Stimulated activated CD8-positive, alpha-beta memory T cell treated with anti-CD3 and anti-CD28 coated beads, Interleukin-12 subunit alpha, Interleukin-12 subunit beta, amount 100 ng/mL, for 1 hour (primary cell): Measurements from ENCODE around the gene NOS1AP.

Experiments used
- DNase-seq: peaks from one replicate; pipeline ENCODE4 v3.0.0-alpha.2; 2020; ENCODE audit warnings: low read depth

NOS1AP gene

GRCh38 chr1:162300057-162300917 is 230.8 kb downstream of the NOS1AP start:
- DNase-seq = no peak

- DNase-seq = no peak
Measured at GRCh38 chr1:162301696-162302095, 232.2 kb downstream of the NOS1AP start.

- DNase-seq = no peak
Measured at GRCh38 chr1:162302306-162303003, 233.0 kb downstream of the NOS1AP start.

GRCh38 chr1:162303004-162303344 is 233.5 kb downstream of the NOS1AP start:
- no peak for DNase-seq

GRCh38 chr1:162304736-162305135 is 235.2 kb downstream of the NOS1AP start:
- DNase-seq = no peak

GRCh38 chr1:162305969-162306368 is 236.5 kb downstream of the NOS1AP start:
- DNase-seq = no peak

GRCh38 chr1:162310337-162310736 is 240.8 kb downstream of the NOS1AP start:
- no peak for DNase-seq

- DNase-seq = no peak
Measured at GRCh38 chr1:162314206-162314605, 244.7 kb downstream of the NOS1AP start.

GRCh38 chr1:162315673-162316072 is 246.2 kb downstream of the NOS1AP start:
- DNase-seq = no peak

GRCh38 chr1:162316187-162316586 is 246.7 kb downstream of the NOS1AP start:
- DNase-seq = no peak

GRCh38 chr1:162317621-162318020 is 248.1 kb downstream of the NOS1AP start:
- no peak for DNase-seq

GRCh38 chr1:162319493-162320175 is 250.1 kb downstream of the NOS1AP start:
- DNase-seq = no peak

GRCh38 chr1:162321809-162322422 is 252.4 kb downstream of the NOS1AP start:
- DNase-seq = no peak

- no peak for DNase-seq
Measured at GRCh38 chr1:162323023-162323422, 253.5 kb downstream of the NOS1AP start.

- DNase-seq = no peak
Measured at GRCh38 chr1:162324396-162324795, 254.9 kb downstream of the NOS1AP start.

- DNase-seq = no peak
Measured at GRCh38 chr1:162326559-162326958, 257.1 kb downstream of the NOS1AP start.

GRCh38 chr1:162327144-162327787 is 257.8 kb downstream of the NOS1AP start:
- DNase-seq = no peak

- no peak for DNase-seq
Measured at GRCh38 chr1:162327788-162328165, 258.3 kb downstream of the NOS1AP start.

- DNase-seq = no peak
Measured at GRCh38 chr1:162328512-162328911, 259.0 kb downstream of the NOS1AP start.

GRCh38 chr1:162329826-162330225 is 260.3 kb downstream of the NOS1AP start:
- no peak for DNase-seq

- DNase-seq = no peak
Measured at GRCh38 chr1:162333991-162334390, 264.5 kb downstream of the NOS1AP start.

GRCh38 chr1:162335126-162335525 is 265.6 kb downstream of the NOS1AP start:
- no peak for DNase-seq
